H9 (cell line): Measurements from ENCODE around the gene PRKCB. TPM values are rescaled to one million over a fixed set of nuclear protein-coding genes. Genes with fewer than 3 reads are reported as not detected.

Experiments
- DNase-seq: peaks from one replicate; pipeline ENCODE4 v3.0.0-alpha.2; 2017
- H2AFZ ChIP-seq: one replicate; pipeline ENCODE4 v1.6.1; 2013; ENCODE audit warnings: mild to moderate bottlenecking, low read length, control low read depth, moderate library complexity
- H2AK5ac ChIP-seq: 2 replicates; pipeline ENCODE4 v1.6.1; 2013; ENCODE audit warnings: low read length, control low read depth, mixed read lengths; ENCODE audit not compliant: insufficient read length
- H2BK120ac ChIP-seq: one replicate; pipeline ENCODE4 v1.6.1; 2013; ENCODE audit warnings: low read depth, mild to moderate bottlenecking, low read length, control low read depth, inconsistent platforms; ENCODE audit not compliant: poor library complexity, severe bottlenecking
- H2BK12ac ChIP-seq: 2 replicates; pipeline ENCODE4 v1.6.1; 2013; ENCODE audit warnings: low read length, control low read depth, mixed read lengths, low read depth; ENCODE audit not compliant: insufficient read length
- H2BK15ac ChIP-seq: 2 replicates; pipeline ENCODE4 v1.6.1; 2013; ENCODE audit warnings: low read depth, low read length, control low read depth
- H2BK20ac ChIP-seq: one replicate; pipeline ENCODE4 v1.6.1; 2013; ENCODE audit warnings: low read depth, mild to moderate bottlenecking, low read length, control low read depth, inconsistent platforms; ENCODE audit not compliant: poor library complexity, severe bottlenecking
- H2BK5ac ChIP-seq: 2 replicates; pipeline ENCODE4 v1.6.1; 2013; ENCODE audit warnings: low read length, control low read depth, mixed read lengths; ENCODE audit not compliant: insufficient read length
- H3K14ac ChIP-seq: 2 replicates; pipeline ENCODE4 v1.6.1; 2013; ENCODE audit warnings: low read length, control low read depth; ENCODE audit not compliant: insufficient read depth
- H3K18ac ChIP-seq: 2 replicates; pipeline ENCODE4 v1.6.1; 2013; ENCODE audit warnings: low read depth, mild to moderate bottlenecking, mixed read lengths, low read length, control low read depth; ENCODE audit not compliant: insufficient read length
- H3K23ac ChIP-seq: 2 replicates; pipeline ENCODE4 v1.6.1; 2013; ENCODE audit warnings: low read length, control low read depth, mixed read lengths, low read depth; ENCODE audit not compliant: insufficient read length
- H3K23me2 ChIP-seq: 2 replicates; pipeline ENCODE4 v1.6.1; 2013; ENCODE audit warnings: low read depth, mild to moderate bottlenecking, mixed read lengths, low read length, control low read depth; ENCODE audit not compliant: insufficient read length, poor library complexity, severe bottlenecking
- H3K27ac ChIP-seq: 2 replicates; pipeline ENCODE4 v1.5.1; 2013; ENCODE audit warnings: low read length, control low read depth, mixed read lengths, low read depth; ENCODE audit not compliant: insufficient read length
- H3K27me3 ChIP-seq: 2 replicates; pipeline ENCODE4 v1.6.1; 2013; ENCODE audit warnings: low read length, control low read depth, inconsistent platforms; ENCODE audit not compliant: insufficient read depth
- H3K4ac ChIP-seq: 2 replicates; pipeline ENCODE4 v1.6.1; 2013; ENCODE audit warnings: low read depth, mild to moderate bottlenecking, control low read depth, inconsistent platforms, low read length, moderate library complexity
- H3K4me1 ChIP-seq: 2 replicates; pipeline ENCODE4 v1.6.1; 2013; ENCODE audit warnings: low read length, control low read depth, inconsistent platforms; ENCODE audit not compliant: insufficient read depth
- H3K4me2 ChIP-seq: 2 replicates; pipeline ENCODE4 v1.6.1; 2013; ENCODE audit warnings: low read length, control low read depth, mixed read lengths; ENCODE audit not compliant: insufficient read length, insufficient read depth
- H3K56ac ChIP-seq: 2 replicates; pipeline ENCODE4 v1.6.1; 2013; ENCODE audit warnings: low read depth, mild to moderate bottlenecking, mixed read lengths, low read length, control low read depth; ENCODE audit not compliant: insufficient read length
- H3K79me1 ChIP-seq: 2 replicates; pipeline ENCODE4 v1.6.1; 2013; ENCODE audit warnings: low read depth, mild to moderate bottlenecking, moderate library complexity, low read length, control low read depth, inconsistent platforms; ENCODE audit not compliant: insufficient read depth, poor library complexity, severe bottlenecking
- H3K79me2 ChIP-seq: 2 replicates; pipeline ENCODE4 v1.6.1; 2013; ENCODE audit warnings: low read length, control low read depth, inconsistent platforms; ENCODE audit not compliant: insufficient read depth
- H3K9ac ChIP-seq: 2 replicates; pipeline ENCODE4 v1.6.1; 2013; ENCODE audit warnings: low read length, control low read depth, mixed read lengths; ENCODE audit not compliant: insufficient read length; ENCODE audit errors: extremely low read depth
- H3K9me3 ChIP-seq: one replicate; pipeline ENCODE4 v1.6.1; 2013; ENCODE audit warnings: low read depth, low read length, inconsistent platforms; ENCODE audit not compliant: control insufficient read depth
- H3T11ph ChIP-seq: one replicate; pipeline ENCODE4 v1.6.1; 2013; ENCODE audit warnings: mild to moderate bottlenecking, low read length, control low read depth, inconsistent platforms
- H4K20me1 ChIP-seq: one replicate; pipeline ENCODE4 v1.6.1; 2013; ENCODE audit not compliant: control insufficient read depth, insufficient read length, insufficient read depth
- H4K5ac ChIP-seq: 2 replicates; pipeline ENCODE4 v1.6.1; 2013; ENCODE audit warnings: low read depth, mild to moderate bottlenecking, mixed read lengths, low read length, control low read depth; ENCODE audit not compliant: insufficient read length
- H4K8ac ChIP-seq: replicated peaks from 2 replicates; pipeline ENCODE4 v1.6.1; 2013; ENCODE audit warnings: low read length, control low read depth, mixed read lengths, low read depth; ENCODE audit not compliant: insufficient read length
- H4K91ac ChIP-seq: 2 replicates; pipeline ENCODE4 v1.6.1; 2013; ENCODE audit warnings: low read depth, mild to moderate bottlenecking, moderate library complexity, mixed read lengths, low read length, control low read depth; ENCODE audit not compliant: insufficient read length
- H3K27ac Mint-ChIP-seq, 3 experiments: 2 replicates in 2 of 3; 3 replicates in 1 of 3; pipeline ENCODE4 v1.8.0; 2020 to 2021; ENCODE audit warnings: mixed read lengths in 3 of 3, mild to moderate bottlenecking in 1 of 3, moderate library complexity in 1 of 3
- H3K27me3 Mint-ChIP-seq: 2 replicates; pipeline ENCODE4 v1.8.0; 2021; ENCODE audit warnings: low read depth, mild to moderate bottlenecking, moderate library complexity, mixed read lengths
- H3K36me3 Mint-ChIP-seq, 3 experiments: 2 replicates in 2 of 3; 3 replicates in 1 of 3; pipeline ENCODE4 v1.8.0; 2020 to 2021; ENCODE audit warnings: low read depth in 3 of 3, mixed read lengths in 3 of 3; ENCODE audit not compliant: insufficient read depth in 1 of 3
- H3K4me1 Mint-ChIP-seq, 2 experiments: 2 replicates each; pipeline ENCODE4 v1.8.0; 2020; ENCODE audit warnings: mixed read lengths in 2 of 2
- H3K4me3 Mint-ChIP-seq, 2 experiments: 2 replicates in 1 of 2; 3 replicates in 1 of 2; pipeline ENCODE4 v1.8.0; 2020 to 2021; ENCODE audit warnings: mild to moderate bottlenecking in 2 of 2, mixed read lengths in 2 of 2, moderate library complexity in 1 of 2
- H3K9me3 Mint-ChIP-seq, 2 experiments: 2 replicates in 1 of 2; 3 replicates in 1 of 2; pipeline ENCODE4 v1.8.0; 2020; ENCODE audit warnings: mild to moderate bottlenecking in 2 of 2, mixed read lengths in 2 of 2, moderate library complexity in 1 of 2
- CTCF ChIP-seq: fragments of 200-600 bp; sonication (generic); conservative IDR thresholded peaks from 3 replicates; pipeline ENCODE4 v1.8.0; 2021; ENCODE audit warnings: antibody characterized with exemption, mild to moderate bottlenecking
- WGBS: extraction: QIAGEN DNeasy Blood & Tissue Kit; methylation state at CpG from one replicate; pipeline ENCODE4 v1.1.7; 2013; ENCODE audit warnings: missing lambda C conversion rate, low lambda C conversion rate, mixed read lengths; ENCODE audit not compliant: insufficient read length; ENCODE audit errors: extremely low coverage; 5-methylcytosine and 5-hydroxymethylcytosine counted together
- total RNA-seq: library from RNA; stranded (reverse); gene quantifications from 2 replicates; pipeline ENCODE4 v1.2.1, GENCODE V29; 2021

The PRKCB gene
- total RNA-seq, 1 experiment from 2014 or later, result 7.0 TPM

- Histone ChIP-seq H3K4me2 (no peak overlapping the region), H2BK20ac (no peak overlapping the region), H3K79me1 (no peaks in the 10 kb centered on the region), H3K14ac (no peak overlapping the region), H3K56ac (no peak overlapping the region), H4K5ac (no peak overlapping the region), H3K23me2 (no peaks in the 10 kb centered on the region), H3K79me2 (no peaks in the 10 kb centered on the region), H3K27ac (no peak overlapping the region), H3T11ph (no peak overlapping the region), H3K9ac (no peak overlapping the region), H3K27me3 (no peaks in the 10 kb centered on the region), H3K9me3 (no peaks in the 10 kb centered on the region), H2BK120ac (no peak overlapping the region), H2BK5ac (no peak overlapping the region), H3K4ac (no peak overlapping the region), H2BK15ac (no peak overlapping the region), H3K18ac (no peak overlapping the region), H2AK5ac (no peak overlapping the region), H3K4me1 (no peaks in the 10 kb centered on the region), H2BK12ac (no peak overlapping the region), H4K8ac (no peak overlapping the region), H4K91ac (no peak overlapping the region), H2AFZ (no peak overlapping the region), H4K20me1 (no peaks in the 10 kb centered on the region), H3K23ac (no peak overlapping the region)
- DNase-seq, result no peak
- H3K27ac Mint-ChIP-seq, result no peak overlapping the region
- TF ChIP-seq CTCF, result no peak
- WGBS, result no CpG with 5 or more reads among the region's 7 CpGs
- H3K4me3 Mint-ChIP-seq, result no peak overlapping the region
- H3K4me1 Mint-ChIP-seq, result peaks cover 0 to 2% of the 10 kb centered on the region in 2 experiments; a peak in 1 of 4 replicates
- no peaks in the 10 kb centered on the region for H3K36me3 Mint-ChIP-seq
- H3K9me3 Mint-ChIP-seq, result no peaks in the 10 kb centered on the region
- H3K27me3 Mint-ChIP-seq, result peaks cover 4% of the 10 kb centered on the region
Measured at GRCh38 chr16:24007391-24007790, 171.6 kb downstream of the PRKCB start.
